ENCODE data around the gene NDUFA13.
A peak's percentile ranks its signal among the peaks of the same experiment; 100 is the strongest.
"Not testable (repeated sequence)": the region's sequence is repeated elsewhere in the genome, so short reads cannot be mapped to it uniquely, and the experiment has no call there.

The NDUFA13 gene
- total RNA-seq: 5.8 reads per million, percentile 22 among the genes with 10 or more reads in this experiment

- DNase-seq: peak; percentile 88
Measured at GRCh38 chr19:19515642-19516519, at the start of gene NDUFA13. Gene NDUFA13 (plus strand): TSS chr19:19516225. CDS start chr19:19516239, 14 bp downstream.

- DNase-seq: no peak
Measured at GRCh38 chr19:19468424-19469050, 47.5 kb upstream of the NDUFA13 start.

GRCh38 chr19:19470579-19470978, 45.4 kb upstream of the NDUFA13 start:
- no peak for DNase-seq

GRCh38 chr19:19471682-19472081, 44.3 kb upstream of the NDUFA13 start:
- DNase-seq: no peak

GRCh38 chr19:19472106-19472505, 43.9 kb upstream of the NDUFA13 start:
- not testable (repeated sequence) for DNase-seq

GRCh38 chr19:19475015-19475765, 40.8 kb upstream of the NDUFA13 start:
- no peak for DNase-seq

- DNase-seq: no peak
Measured at GRCh38 chr19:19475849-19476828, 39.9 kb upstream of the NDUFA13 start.

- DNase-seq: no peak
Measured at GRCh38 chr19:19477705-19478383, 38.2 kb upstream of the NDUFA13 start.

- no peak for DNase-seq
Measured at GRCh38 chr19:19480688-19481087, 35.3 kb upstream of the NDUFA13 start.

GRCh38 chr19:19482809-19483596, 33.0 kb upstream of the NDUFA13 start:
- DNase-seq: no peak

GRCh38 chr19:19485161-19485997, 30.6 kb upstream of the NDUFA13 start:
- no peak for DNase-seq

GRCh38 chr19:19485998-19486290, 30.1 kb upstream of the NDUFA13 start:
- DNase-seq: no peak

GRCh38 chr19:19486343-19487076, 29.5 kb upstream of the NDUFA13 start:
- no peak for DNase-seq

- DNase-seq: no peak
Measured at GRCh38 chr19:19487077-19487949, 28.7 kb upstream of the NDUFA13 start.

- no peak for DNase-seq
Measured at GRCh38 chr19:19487950-19488874, 27.8 kb upstream of the NDUFA13 start.

- peak; percentile 91 for DNase-seq
Measured at GRCh38 chr19:19488875-19489690, 26.9 kb upstream of the NDUFA13 start.

Data from effector CD4-positive, alpha-beta T cell (primary cell).